Activated naive CD4-positive, alpha-beta T cell treated with anti-CD3 and anti-CD28 coated beads, Interleukin-2, amount 50 U/mL, for 24 hours (primary cell): ENCODE data around the gene CDK18.

Experiments
- H3K27ac Mint-ChIP-seq: one replicate; pipeline ENCODE4 v1.8.0; 2021; ENCODE audit warnings: mild to moderate bottlenecking, mixed read lengths
- H3K27me3 Mint-ChIP-seq: one replicate; pipeline ENCODE4 v1.8.0; 2021; ENCODE audit warnings: mixed read lengths
- H3K36me3 Mint-ChIP-seq: one replicate; pipeline ENCODE4 v1.8.0; 2021; ENCODE audit warnings: mixed read lengths
- H3K4me1 Mint-ChIP-seq: one replicate; pipeline ENCODE4 v1.8.0; 2021; ENCODE audit warnings: mixed read lengths
- H3K4me3 Mint-ChIP-seq: one replicate; pipeline ENCODE4 v1.8.0; 2021; ENCODE audit warnings: mild to moderate bottlenecking, mixed read lengths
- H3K9me3 Mint-ChIP-seq: one replicate; pipeline ENCODE4 v1.8.0; 2021; ENCODE audit warnings: mixed read lengths

CDK18 gene

GRCh38 chr1:205575294-205575885 lies 70.9 kb downstream of the CDK18 start:
- no peak overlapping the region for H3K27ac Mint-ChIP-seq
- H3K9me3 Mint-ChIP-seq, result no peaks in the 10 kb centered on the region
- no peaks in the 10 kb centered on the region for H3K36me3 Mint-ChIP-seq
- no peaks in the 10 kb centered on the region for H3K4me1 Mint-ChIP-seq
- no peak overlapping the region for H3K4me3 Mint-ChIP-seq
- peaks cover 2% of the 10 kb centered on the region for H3K27me3 Mint-ChIP-seq

GRCh38 chr1:205576011-205576410 lies 71.5 kb downstream of the CDK18 start:
- H3K36me3 Mint-ChIP-seq, result no peaks in the 10 kb centered on the region
- H3K4me3 Mint-ChIP-seq, result no peak overlapping the region
- H3K27me3 Mint-ChIP-seq, result peaks cover 2% of the 10 kb centered on the region
- H3K27ac Mint-ChIP-seq, result no peak overlapping the region
- H3K9me3 Mint-ChIP-seq, result no peaks in the 10 kb centered on the region
- no peaks in the 10 kb centered on the region for H3K4me1 Mint-ChIP-seq

- no peaks in the 10 kb centered on the region for H3K36me3 Mint-ChIP-seq
- no peaks in the 10 kb centered on the region for H3K9me3 Mint-ChIP-seq
- H3K4me1 Mint-ChIP-seq, result no peaks in the 10 kb centered on the region
- no peak overlapping the region for H3K27ac Mint-ChIP-seq
- H3K27me3 Mint-ChIP-seq, result peaks cover 2% of the 10 kb centered on the region
- H3K4me3 Mint-ChIP-seq, result no peak overlapping the region
These were observed 72.6 kb downstream of the CDK18 start for GRCh38 chr1:205576805-205577761.

DNA sequence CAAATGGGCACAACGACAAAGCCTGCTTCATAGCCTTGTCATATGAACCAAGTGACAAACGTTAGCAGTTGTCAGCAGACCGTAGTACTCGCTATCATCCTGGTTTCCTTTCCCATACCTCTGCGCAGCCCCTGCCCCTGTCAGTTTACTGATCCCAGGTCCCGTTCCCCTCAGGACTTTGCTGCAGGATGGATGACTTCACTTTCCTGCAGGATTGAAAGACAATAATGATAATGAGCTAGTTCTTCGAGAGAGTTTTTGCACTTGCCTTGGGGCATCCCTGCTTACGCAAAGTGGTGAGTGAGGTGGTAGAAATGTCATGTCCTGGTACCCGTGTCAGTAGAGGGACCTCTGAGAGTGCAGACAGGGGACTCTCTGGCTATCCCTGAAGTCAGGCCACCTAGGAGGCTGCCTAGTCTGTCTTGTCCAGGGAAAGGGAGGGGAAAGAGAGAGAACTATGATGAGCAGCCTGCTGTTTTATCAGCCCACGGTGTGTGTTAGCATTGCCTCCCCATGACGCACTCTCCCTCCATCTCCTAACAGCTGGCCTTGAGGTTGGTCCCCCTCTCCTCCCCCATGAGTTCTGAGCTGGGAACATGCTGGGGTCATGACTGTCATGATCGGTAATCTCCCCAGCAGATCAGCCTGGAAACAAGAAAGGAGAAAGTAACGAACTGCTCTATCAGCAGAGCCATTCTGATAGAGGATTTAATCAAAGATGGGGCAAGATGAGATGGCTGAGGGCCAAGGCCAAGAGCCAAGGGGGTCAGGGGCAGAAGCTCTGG lies 73.6 kb downstream of the CDK18 start:
- Mint-ChIP-seq H3K4me1 (peaks cover 3% of the 10 kb centered on the region), H3K27me3 (peaks cover 2% of the 10 kb centered on the region), H3K36me3 (no peaks in the 10 kb centered on the region), H3K27ac (no peak overlapping the region), H3K4me3 (no peak overlapping the region), H3K9me3 (no peaks in the 10 kb centered on the region)

DNA sequence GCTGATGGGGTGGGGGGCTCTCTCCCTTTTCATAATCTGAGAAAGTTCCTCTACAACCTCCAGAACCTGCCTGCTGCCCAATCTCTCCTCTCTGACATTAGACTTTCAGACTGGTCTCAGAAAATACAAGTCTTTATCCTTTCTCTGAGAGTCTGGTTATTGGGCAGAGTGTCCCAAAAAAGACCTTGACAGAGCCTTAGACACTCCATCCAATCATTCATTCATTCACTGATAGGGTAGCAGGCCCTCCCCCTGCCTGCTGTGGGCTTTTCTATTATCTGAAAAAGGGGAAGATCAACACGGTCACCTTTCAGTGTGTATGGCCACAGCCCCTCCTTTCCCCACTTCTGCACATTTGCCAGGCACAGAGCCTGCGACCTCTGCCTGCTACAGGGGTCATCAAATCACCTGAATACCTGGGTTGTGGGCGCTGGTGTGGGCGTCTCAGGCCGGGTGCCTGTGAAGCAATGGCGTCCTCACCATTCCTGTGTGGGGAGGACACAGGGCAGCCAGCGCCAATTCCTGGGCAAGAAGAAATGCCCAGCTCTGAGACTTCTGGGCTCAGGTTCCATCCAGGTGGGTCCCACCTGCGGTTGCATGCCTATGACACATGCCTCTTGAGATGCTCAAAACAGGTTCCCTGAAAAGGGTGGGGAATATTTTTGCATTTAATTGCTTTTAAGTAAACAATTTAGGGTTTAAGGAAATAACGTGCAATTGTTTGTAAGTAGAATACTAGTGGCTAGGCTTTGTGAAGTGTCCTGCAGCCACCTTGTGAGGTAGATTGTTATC lies 74.5 kb downstream of the CDK18 start:
- Mint-ChIP-seq H3K27ac (no peak overlapping the region), H3K4me3 (no peak overlapping the region), H3K27me3 (peaks cover 2% of the 10 kb centered on the region), H3K36me3 (no peaks in the 10 kb centered on the region), H3K9me3 (no peaks in the 10 kb centered on the region), H3K4me1 (peaks cover 3% of the 10 kb centered on the region)

GRCh38 chr1:205579711-205580110 lies 75.2 kb downstream of the CDK18 start:
- Mint-ChIP-seq H3K4me3 (no peak overlapping the region), H3K4me1 (peaks cover 3% of the 10 kb centered on the region), H3K27me3 (peaks cover 2% of the 10 kb centered on the region), H3K27ac (no peak overlapping the region), H3K9me3 (no peaks in the 10 kb centered on the region), H3K36me3 (no peaks in the 10 kb centered on the region)

- H3K4me1 Mint-ChIP-seq, result peaks cover 3% of the 10 kb centered on the region
- H3K27ac Mint-ChIP-seq, result no peak overlapping the region
- no peaks in the 10 kb centered on the region for H3K9me3 Mint-ChIP-seq
- peaks cover 2% of the 10 kb centered on the region for H3K27me3 Mint-ChIP-seq
- H3K4me3 Mint-ChIP-seq, result no peak overlapping the region
- H3K36me3 Mint-ChIP-seq, result no peaks in the 10 kb centered on the region
These were observed 75.9 kb downstream of the CDK18 start for GRCh38 chr1:205580140-205580922.

DNA sequence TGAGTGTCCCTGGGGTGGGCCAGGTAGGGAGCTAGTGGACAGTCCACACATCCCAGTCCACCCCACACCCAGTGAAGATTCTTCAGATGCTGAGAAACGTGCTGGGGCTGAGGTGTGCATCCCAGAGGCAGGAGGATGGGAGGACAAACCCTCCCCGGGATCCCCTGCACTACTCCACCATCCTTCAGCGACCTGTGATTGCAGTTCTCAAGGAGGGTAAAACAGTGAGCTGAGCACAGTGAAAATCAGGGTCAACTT lies 76.4 kb downstream of the CDK18 start:
- Mint-ChIP-seq H3K27ac (no peak overlapping the region), H3K9me3 (no peaks in the 10 kb centered on the region), H3K36me3 (no peaks in the 10 kb centered on the region), H3K4me1 (peaks cover 3% of the 10 kb centered on the region), H3K4me3 (no peak overlapping the region), H3K27me3 (peaks cover 2% of the 10 kb centered on the region)

- no peaks in the 10 kb centered on the region for H3K36me3 Mint-ChIP-seq
- no peaks in the 10 kb centered on the region for H3K9me3 Mint-ChIP-seq
- no peak overlapping the region for H3K27ac Mint-ChIP-seq
- no peak overlapping the region for H3K4me3 Mint-ChIP-seq
- peaks cover 2% of the 10 kb centered on the region for H3K27me3 Mint-ChIP-seq
- peaks cover 3% of the 10 kb centered on the region for H3K4me1 Mint-ChIP-seq
These were observed 77.0 kb downstream of the CDK18 start for GRCh38 chr1:205581321-205581980.

GRCh38 chr1:205582046-205582445 lies 77.6 kb downstream of the CDK18 start:
- peaks cover 2% of the 10 kb centered on the region for H3K27me3 Mint-ChIP-seq
- H3K9me3 Mint-ChIP-seq, result no peaks in the 10 kb centered on the region
- H3K36me3 Mint-ChIP-seq, result no peaks in the 10 kb centered on the region
- no peak overlapping the region for H3K27ac Mint-ChIP-seq
- no peak overlapping the region for H3K4me3 Mint-ChIP-seq
- peaks cover 3% of the 10 kb centered on the region for H3K4me1 Mint-ChIP-seq
